ENCODE results near the gene ZCCHC17.
A peak's percentile ranks its signal among the peaks of the same experiment; 100 is the strongest.
"Not testable (repeated sequence)": the region's sequence is repeated elsewhere in the genome, so short reads cannot be mapped to it uniquely, and the experiment has no call there.

The ZCCHC17 gene

DNA sequence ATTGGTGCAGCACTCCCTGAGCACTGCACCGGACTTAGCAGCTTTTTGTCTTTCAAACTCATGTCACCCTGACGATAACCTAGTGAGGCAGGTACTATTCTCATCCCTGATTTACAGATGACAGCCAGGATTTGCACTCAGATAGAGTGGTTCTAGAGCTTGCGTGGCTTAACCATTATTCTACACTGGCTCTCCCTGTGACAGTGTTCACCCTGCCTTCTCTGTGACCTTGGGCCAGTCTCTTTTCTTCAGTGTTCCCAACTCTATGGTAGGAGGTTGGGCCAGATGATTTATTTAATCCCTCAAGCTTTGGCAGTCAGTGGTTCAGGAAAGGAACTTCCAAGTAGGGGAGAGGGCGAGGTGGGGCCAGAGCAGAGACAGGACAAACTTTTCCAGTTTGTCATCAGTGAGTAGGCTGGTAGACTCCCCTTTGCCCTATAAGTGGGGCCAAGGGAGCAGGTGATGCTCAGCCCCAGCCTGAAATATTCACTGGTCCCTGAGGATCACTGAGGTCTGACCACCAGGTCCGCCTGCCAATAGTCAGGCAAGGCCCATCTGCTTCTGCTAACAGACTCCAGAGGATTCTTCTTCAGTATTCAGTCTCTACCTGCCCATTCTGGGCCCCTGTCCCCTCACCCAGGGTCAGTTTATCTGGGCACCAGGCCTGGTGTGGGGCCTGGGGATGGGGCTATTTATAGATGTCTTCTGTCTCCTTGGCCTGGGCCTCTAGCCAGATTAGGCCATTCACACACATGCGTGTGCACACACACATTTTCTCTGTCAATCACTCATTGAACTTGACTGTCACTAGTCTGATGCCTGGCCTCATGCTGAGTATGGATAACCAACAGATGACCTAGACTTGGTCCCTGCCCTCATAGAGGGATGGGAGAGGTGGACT lies 84.8 kb downstream of the ZCCHC17 start:
- Histone ChIP-seq H3K27ac (ENCODE audit: low read length) (no peak overlapping the region), H3K9me3 (ENCODE audit: control insufficient read depth in 1 of 2, low read length in 2 of 2) (no peaks in the 10 kb centered on the region), H3K4me3 (ENCODE audit: low read depth in 1 of 2, low read length in 2 of 2) (no peak overlapping the region), H3K27me3 (ENCODE audit: low read depth, low read length) (no peaks in the 10 kb centered on the region), H3K36me3 (ENCODE audit: control insufficient read depth in 1 of 2, insufficient read depth in 2 of 2, low read length in 2 of 2) (no peaks in the 10 kb centered on the region), H3K4me1 (ENCODE audit: control insufficient read depth in 1 of 2, insufficient read depth in 2 of 2, low read length in 2 of 2) (no peaks in the 10 kb centered on the region)

DNA sequence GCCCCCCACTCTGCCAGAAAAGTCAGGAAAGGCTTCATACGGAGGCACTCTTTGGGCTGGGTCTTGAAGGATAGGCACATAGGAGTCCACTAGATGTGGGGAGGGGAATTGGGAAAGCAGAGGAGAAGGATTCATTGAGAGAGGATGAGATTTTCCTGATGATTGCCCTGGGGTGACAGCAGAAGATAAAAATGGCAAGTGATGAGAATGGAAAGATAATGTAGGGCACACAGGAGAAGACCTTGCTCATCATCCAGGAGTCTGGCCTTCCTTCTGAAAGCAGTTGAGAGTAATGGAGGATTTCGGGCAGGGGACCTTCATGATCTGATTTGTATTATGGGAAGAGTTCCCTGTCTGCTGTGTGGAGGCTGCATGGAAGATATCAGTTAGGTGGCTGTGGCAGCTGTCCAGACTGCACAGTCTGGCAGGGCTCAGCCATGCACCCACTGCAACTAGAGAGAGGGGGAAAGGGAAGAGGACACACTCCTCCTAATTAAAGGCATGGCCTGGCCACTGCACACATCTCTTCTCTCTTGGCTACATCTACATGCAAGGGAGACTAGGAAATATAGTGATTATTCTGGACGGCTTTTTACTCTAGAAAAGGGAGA lies 85.7 kb downstream of the ZCCHC17 start:
- Histone ChIP-seq H3K36me3 (ENCODE audit: control insufficient read depth in 1 of 2, insufficient read depth in 2 of 2, low read length in 2 of 2) (no peaks in the 10 kb centered on the region), H3K9me3 (ENCODE audit: control insufficient read depth in 1 of 2, low read length in 2 of 2) (no peaks in the 10 kb centered on the region), H3K4me1 (ENCODE audit: control insufficient read depth in 1 of 2, insufficient read depth in 2 of 2, low read length in 2 of 2) (no peaks in the 10 kb centered on the region), H3K27ac (ENCODE audit: low read length) (no peak overlapping the region), H3K4me3 (ENCODE audit: low read depth in 1 of 2, low read length in 2 of 2) (no peak overlapping the region), H3K27me3 (ENCODE audit: low read depth, low read length) (no peaks in the 10 kb centered on the region)

DNA sequence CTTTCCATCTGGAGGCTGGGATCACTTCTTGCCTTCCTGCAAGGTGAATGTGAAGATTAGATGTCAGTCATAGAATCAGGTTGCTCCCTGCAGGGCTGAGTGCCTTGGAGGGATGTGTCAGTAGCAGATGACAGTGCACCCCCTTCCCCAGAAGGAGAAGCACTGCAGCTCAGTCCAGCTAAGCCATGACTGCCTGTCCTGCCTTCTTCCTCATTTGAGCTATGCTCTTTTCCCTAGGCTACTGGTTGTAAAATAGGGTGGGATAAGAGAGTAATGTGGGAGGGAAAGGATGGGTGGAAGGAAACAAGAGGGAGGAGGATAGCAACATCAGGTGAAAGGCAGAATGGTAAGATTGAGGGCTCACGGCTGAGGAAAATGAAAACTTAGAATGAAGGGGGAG lies 87.1 kb downstream of the ZCCHC17 start:
- H3K9me3 ChIP-seq (ENCODE audit: control insufficient read depth in 1 of 2, low read length in 2 of 2), result no peaks in the 10 kb centered on the region

GRCh38 chr1:31386576-31387243 lies 89.9 kb downstream of the ZCCHC17 start:
- H3K27me3 ChIP-seq (ENCODE audit: low read depth, low read length); H3K9me3 ChIP-seq (ENCODE audit: control insufficient read depth in 1 of 2, low read length in 2 of 2); H3K4me3 ChIP-seq (ENCODE audit: low read depth in 1 of 2, low read length in 2 of 2); H3K4me1 ChIP-seq (ENCODE audit: control insufficient read depth in 1 of 2, insufficient read depth in 2 of 2, low read length in 2 of 2); H3K36me3 ChIP-seq (ENCODE audit: control insufficient read depth in 1 of 2, insufficient read depth in 2 of 2, low read length in 2 of 2); H3K27ac ChIP-seq (ENCODE audit: low read length): not testable (repeated sequence)

More for the DNA sequence above, 87.1 kb downstream of the ZCCHC17 start:
- Histone ChIP-seq H3K4me1 (ENCODE audit: control insufficient read depth in 1 of 2, insufficient read depth in 2 of 2, low read length in 2 of 2) (no peaks in the 10 kb centered on the region), H3K27ac (ENCODE audit: low read length) (no peak overlapping the region), H3K27me3 (ENCODE audit: low read depth, low read length) (no peaks in the 10 kb centered on the region), H3K4me3 (ENCODE audit: low read depth in 1 of 2, low read length in 2 of 2) (no peak overlapping the region), H3K36me3 (ENCODE audit: control insufficient read depth in 1 of 2, insufficient read depth in 2 of 2, low read length in 2 of 2) (no peaks in the 10 kb centered on the region)

GRCh38 chr1:31387612-31388011 lies 90.8 kb downstream of the ZCCHC17 start:
- H3K27me3 ChIP-seq (ENCODE audit: low read depth, low read length), result no peaks in the 10 kb centered on the region
- no peaks in the 10 kb centered on the region for H3K9me3 ChIP-seq (ENCODE audit: control insufficient read depth in 1 of 2, low read length in 2 of 2)
- no peaks in the 10 kb centered on the region for H3K4me1 ChIP-seq (ENCODE audit: control insufficient read depth in 1 of 2, insufficient read depth in 2 of 2, low read length in 2 of 2)
- no peak overlapping the region for H3K27ac ChIP-seq (ENCODE audit: low read length)
- no peaks in the 10 kb centered on the region for H3K36me3 ChIP-seq (ENCODE audit: control insufficient read depth in 1 of 2, insufficient read depth in 2 of 2, low read length in 2 of 2)
- no peak overlapping the region for H3K4me3 ChIP-seq (ENCODE audit: low read depth in 1 of 2, low read length in 2 of 2)

DNA sequence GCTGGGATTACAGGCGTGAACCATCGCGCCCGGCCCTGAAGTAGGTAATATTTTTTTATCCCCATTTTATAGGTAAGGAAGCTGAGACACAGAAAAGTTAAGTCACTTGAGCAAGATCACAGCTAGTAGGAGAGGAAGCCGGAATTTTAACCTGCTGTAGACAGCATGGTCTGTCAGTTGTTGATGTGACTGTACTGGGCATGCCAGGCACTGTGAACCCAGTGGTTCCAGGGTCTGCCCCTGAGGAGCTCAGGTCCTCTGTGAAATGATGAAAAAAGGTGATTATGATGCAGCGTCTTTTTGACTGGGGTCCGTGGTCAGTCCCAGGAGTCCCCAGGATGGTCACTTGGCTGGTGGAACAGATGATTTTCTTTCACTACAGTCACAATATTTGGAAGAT lies 92.8 kb downstream of the ZCCHC17 start:
- Histone ChIP-seq H3K27ac (ENCODE audit: low read length) (no peak overlapping the region), H3K4me1 (ENCODE audit: control insufficient read depth in 1 of 2, insufficient read depth in 2 of 2, low read length in 2 of 2) (peaks cover 0 to 3% of the 10 kb centered on the region in 2 donors), H3K27me3 (ENCODE audit: low read depth, low read length) (no peaks in the 10 kb centered on the region), H3K9me3 (ENCODE audit: control insufficient read depth in 1 of 2, low read length in 2 of 2) (no peaks in the 10 kb centered on the region), H3K36me3 (ENCODE audit: control insufficient read depth in 1 of 2, insufficient read depth in 2 of 2, low read length in 2 of 2) (no peaks in the 10 kb centered on the region), H3K4me3 (ENCODE audit: low read depth in 1 of 2, low read length in 2 of 2) (no peak overlapping the region)

- H3K4me3 ChIP-seq (ENCODE audit: low read depth in 1 of 2, low read length in 2 of 2), result no peak overlapping the region
Measured at GRCh38 chr1:31390071-31390470, 93.2 kb downstream of the ZCCHC17 start.

DNA sequence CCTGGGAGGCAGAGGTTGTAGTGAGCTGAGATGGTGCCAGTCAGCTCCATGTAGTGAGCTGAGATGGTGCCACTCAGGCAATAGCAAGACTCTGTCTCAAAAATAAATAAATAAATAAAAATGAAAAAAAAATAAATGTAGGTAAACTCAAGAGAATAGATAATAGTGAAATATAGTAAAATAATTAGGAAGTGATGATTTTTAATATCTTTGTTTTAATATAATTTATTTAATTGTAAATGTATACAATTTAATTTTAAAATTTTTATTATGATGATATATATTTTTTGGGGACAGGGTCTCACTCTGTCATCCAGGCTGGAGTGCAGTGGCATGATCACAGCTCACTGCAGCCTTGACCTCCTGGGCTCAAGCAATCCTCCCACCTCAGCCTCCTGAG lies 96.6 kb downstream of the ZCCHC17 start:
- H3K9me3 ChIP-seq (ENCODE audit: control insufficient read depth in 1 of 2, low read length in 2 of 2), result no peaks in the 10 kb centered on the region
- no peaks in the 10 kb centered on the region for H3K36me3 ChIP-seq (ENCODE audit: control insufficient read depth in 1 of 2, insufficient read depth in 2 of 2, low read length in 2 of 2)
- H3K4me1 ChIP-seq (ENCODE audit: control insufficient read depth in 1 of 2, insufficient read depth in 2 of 2, low read length in 2 of 2), result peaks cover 0 to 3% of the 10 kb centered on the region in 2 donors
- no peaks in the 10 kb centered on the region for H3K27me3 ChIP-seq (ENCODE audit: low read depth, low read length)
- H3K27ac ChIP-seq (ENCODE audit: low read length), result no peak overlapping the region
- no peak overlapping the region for H3K4me3 ChIP-seq (ENCODE audit: low read depth in 1 of 2, low read length in 2 of 2)

More at GRCh38 chr1:31390071-31390470, 93.2 kb downstream of the ZCCHC17 start:
- H3K27me3 ChIP-seq (ENCODE audit: low read depth, low read length), result no peaks in the 10 kb centered on the region
- no peaks in the 10 kb centered on the region for H3K9me3 ChIP-seq (ENCODE audit: control insufficient read depth in 1 of 2, low read length in 2 of 2)
- no peak overlapping the region for H3K27ac ChIP-seq (ENCODE audit: low read length)
- H3K36me3 ChIP-seq (ENCODE audit: control insufficient read depth in 1 of 2, insufficient read depth in 2 of 2, low read length in 2 of 2), result no peaks in the 10 kb centered on the region
- H3K4me1 ChIP-seq (ENCODE audit: control insufficient read depth in 1 of 2, insufficient read depth in 2 of 2, low read length in 2 of 2), result peaks cover 0 to 3% of the 10 kb centered on the region in 2 donors

GRCh38 chr1:31394584-31395193 lies 97.9 kb downstream of the ZCCHC17 start:
- no peaks in the 10 kb centered on the region for H3K36me3 ChIP-seq (ENCODE audit: control insufficient read depth in 1 of 2, insufficient read depth in 2 of 2, low read length in 2 of 2)
- no peaks in the 10 kb centered on the region for H3K27me3 ChIP-seq (ENCODE audit: low read depth, low read length)
- peaks cover 0 to 3% of the 10 kb centered on the region in 2 donors for H3K4me1 ChIP-seq (ENCODE audit: control insufficient read depth in 1 of 2, insufficient read depth in 2 of 2, low read length in 2 of 2)
- no peak overlapping the region for H3K27ac ChIP-seq (ENCODE audit: low read length)
- peak overlapping the region; percentile 22 to 39 for H3K4me3 ChIP-seq (ENCODE audit: low read depth in 1 of 2, low read length in 2 of 2)
- H3K9me3 ChIP-seq (ENCODE audit: control insufficient read depth in 1 of 2, low read length in 2 of 2), result no peaks in the 10 kb centered on the region

- Histone ChIP-seq H3K36me3 (ENCODE audit: control insufficient read depth in 1 of 2, insufficient read depth in 2 of 2, low read length in 2 of 2) (no peaks in the 10 kb centered on the region), H3K4me3 (ENCODE audit: low read depth in 1 of 2, low read length in 2 of 2) (no peak overlapping the region), H3K27ac (ENCODE audit: low read length) (no peak overlapping the region), H3K27me3 (ENCODE audit: low read depth, low read length) (no peaks in the 10 kb centered on the region), H3K9me3 (ENCODE audit: control insufficient read depth in 1 of 2, low read length in 2 of 2) (no peaks in the 10 kb centered on the region), H3K4me1 (ENCODE audit: control insufficient read depth in 1 of 2, insufficient read depth in 2 of 2, low read length in 2 of 2) (peaks cover 0 to 3% of the 10 kb centered on the region in 2 donors)
Measured at GRCh38 chr1:31396633-31397351, 100.0 kb downstream of the ZCCHC17 start.
